DMS53 treated with DMSO at 0.1 percent for 48 hours (cell line): ENCODE results near the gene NRAS.

Experiments used
- DNase-seq: peaks from one replicate; lab custom pipeline; 2025; ENCODE audit not compliant: unreplicated experiment; lab: John Stamatoyannopoulos, UW

Gene NRAS

GRCh38 chr1:114728553-114728952 lies 12.0 kb upstream of the NRAS start:
- no peak for DNase-seq

GRCh38 chr1:114725230-114725629 lies 8.7 kb upstream of the NRAS start:
- DNase-seq = no peak

GRCh38 chr1:114723915-114724314 lies 7.3 kb upstream of the NRAS start:
- no peak for DNase-seq

- no peak for DNase-seq
Observed at GRCh38 chr1:114723457-114723856, 6.9 kb upstream of the NRAS start.

- DNase-seq = no peak
Observed at GRCh38 chr1:114720492-114720891, 3.9 kb upstream of the NRAS start.

GRCh38 chr1:114719424-114719787 lies 2.8 kb upstream of the NRAS start:
- no peak for DNase-seq

GRCh38 chr1:114718661-114719423 lies 2.3 kb upstream of the NRAS start:
- DNase-seq = no peak

- DNase-seq = no peak
Observed at GRCh38 chr1:114715952-114716303, 643 bp downstream of the NRAS start.

GRCh38 chr1:114712977-114713376 lies 3.6 kb downstream of the NRAS start:
- DNase-seq = no peak

- DNase-seq = no peak
Observed at GRCh38 chr1:114710360-114710759, 6.2 kb downstream of the NRAS start.

GRCh38 chr1:114707604-114708003 lies 9.0 kb downstream of the NRAS start:
- DNase-seq = no peak

- DNase-seq = no peak
Observed at GRCh38 chr1:114703242-114703641, 13.3 kb downstream of the NRAS start.

- DNase-seq = no peak
Observed at GRCh38 chr1:114702737-114703136, 13.8 kb downstream of the NRAS start.

- DNase-seq = no peak
Observed at GRCh38 chr1:114701931-114702330, 14.6 kb downstream of the NRAS start.

- no peak for DNase-seq
Observed at GRCh38 chr1:114700036-114700600, 16.5 kb downstream of the NRAS start.

GRCh38 chr1:114696810-114697209 lies 19.8 kb downstream of the NRAS start:
- no peak for DNase-seq

- no peak for DNase-seq
Observed at GRCh38 chr1:114695430-114696058, 21.0 kb downstream of the NRAS start, which contains the start of gene AMPD1. Gene AMPD1, minus strand, starts transcription at chr1:114695546. Its CDS starts 75 bp downstream, at chr1:114695471.

GRCh38 chr1:114694540-114695310 lies 21.8 kb downstream of the NRAS start:
- no peak for DNase-seq

GRCh38 chr1:114692947-114693346 lies 23.6 kb downstream of the NRAS start:
- DNase-seq = no peak

GRCh38 chr1:114691061-114691460 lies 25.5 kb downstream of the NRAS start:
- DNase-seq = no peak

GRCh38 chr1:114690148-114690547 lies 26.4 kb downstream of the NRAS start:
- no peak for DNase-seq

- no peak for DNase-seq
Observed at GRCh38 chr1:114688526-114688925, 28.0 kb downstream of the NRAS start.
